Effector CD8-positive, alpha-beta T cell (primary cell): ENCODE measurements around the gene CELF2.
"Not testable (repeated sequence)": the region's sequence is repeated elsewhere in the genome, so short reads cannot be mapped to it uniquely, and the experiment has no call there.

Experiments used
- DNase-seq: peaks from one replicate; lab custom pipeline; 2025; lab: John Stamatoyannopoulos, UW

Gene CELF2

DNA sequence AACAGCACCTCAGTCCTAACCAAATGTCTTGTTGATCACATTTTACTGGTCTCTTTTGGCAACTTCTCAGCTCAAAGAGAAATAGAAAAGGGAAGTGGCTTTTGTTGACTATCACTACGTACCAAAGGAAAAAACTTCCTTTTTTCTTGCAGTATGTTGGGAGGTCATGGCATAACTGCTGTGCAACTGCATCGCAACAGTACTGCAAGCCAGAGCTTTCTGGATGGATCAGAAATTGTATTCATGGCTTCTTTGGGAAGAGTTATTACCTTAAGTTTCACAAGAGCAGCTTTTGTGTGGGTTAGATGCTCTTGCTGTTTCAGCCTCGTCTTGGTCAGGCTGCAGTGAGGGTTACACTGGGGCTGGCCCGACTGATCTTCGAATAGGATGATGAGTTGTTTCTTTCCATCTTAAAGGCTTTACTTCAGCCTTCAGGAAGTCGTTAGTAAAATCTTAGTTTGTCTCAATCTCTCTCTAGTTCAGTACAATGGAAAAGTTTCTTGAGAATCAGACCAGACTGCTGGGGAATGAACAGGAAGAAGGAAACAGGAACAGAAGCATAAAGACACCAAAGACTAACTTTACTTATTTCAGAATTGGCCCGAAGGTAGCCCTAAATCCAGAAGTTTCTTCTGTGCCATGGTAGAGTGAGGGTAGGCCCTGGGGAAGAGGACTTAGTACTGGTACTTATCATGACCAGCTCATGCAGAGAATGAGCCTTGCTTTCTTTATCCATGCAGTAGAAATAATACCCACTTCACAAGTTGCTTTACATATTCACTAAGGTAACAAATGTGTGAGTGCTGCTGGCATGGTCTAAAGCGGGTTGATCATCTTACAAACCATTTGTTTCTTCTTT is 153.6 kb downstream of the CELF2 start:
- DNase-seq = no peak

DNA sequence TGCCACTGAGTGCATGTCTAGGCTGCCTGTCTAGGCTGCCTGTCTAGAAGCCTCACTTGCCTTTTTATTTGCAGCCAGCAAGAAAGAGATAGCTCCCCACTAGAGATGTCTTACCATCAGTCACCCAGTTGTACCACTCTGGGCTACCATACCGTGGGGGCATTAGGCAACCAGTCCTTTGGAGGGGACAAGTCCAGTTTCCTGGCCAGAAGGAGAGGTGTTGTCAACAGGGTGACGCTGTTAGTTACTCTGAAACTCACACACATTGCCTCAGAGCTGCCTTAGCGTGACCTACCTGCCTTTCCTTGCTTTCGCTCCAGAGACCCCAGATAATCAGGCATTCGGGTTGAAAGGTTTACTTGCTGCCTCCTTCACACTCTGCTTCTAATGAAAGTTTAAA is 155.4 kb downstream of the CELF2 start:
- no peak for DNase-seq

GRCh38 chr10:11175823-11176243 is 158.2 kb downstream of the CELF2 start:
- no peak for DNase-seq

GRCh38 chr10:11176746-11177145 is 159.1 kb downstream of the CELF2 start:
- DNase-seq = no peak

DNA sequence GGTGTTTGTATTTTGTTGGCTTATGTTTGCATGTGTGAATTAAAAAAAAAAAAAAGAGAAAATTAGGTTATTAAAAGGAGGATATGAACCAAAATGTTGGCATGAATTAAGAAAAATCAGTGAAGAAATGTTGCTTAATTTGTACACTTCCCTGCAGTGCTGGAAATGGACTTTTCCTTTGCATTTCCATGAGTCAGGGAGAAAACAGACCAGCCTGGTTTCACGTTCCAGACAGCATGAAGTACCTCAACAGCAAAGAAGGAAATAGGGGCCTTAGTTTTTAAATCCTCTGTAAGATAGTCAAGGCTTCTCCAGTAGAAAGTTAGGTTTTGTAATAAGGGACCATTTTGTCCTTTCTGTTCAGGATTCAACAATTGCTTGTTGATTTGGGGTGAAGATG is 159.7 kb downstream of the CELF2 start:
- no peak for DNase-seq

DNA sequence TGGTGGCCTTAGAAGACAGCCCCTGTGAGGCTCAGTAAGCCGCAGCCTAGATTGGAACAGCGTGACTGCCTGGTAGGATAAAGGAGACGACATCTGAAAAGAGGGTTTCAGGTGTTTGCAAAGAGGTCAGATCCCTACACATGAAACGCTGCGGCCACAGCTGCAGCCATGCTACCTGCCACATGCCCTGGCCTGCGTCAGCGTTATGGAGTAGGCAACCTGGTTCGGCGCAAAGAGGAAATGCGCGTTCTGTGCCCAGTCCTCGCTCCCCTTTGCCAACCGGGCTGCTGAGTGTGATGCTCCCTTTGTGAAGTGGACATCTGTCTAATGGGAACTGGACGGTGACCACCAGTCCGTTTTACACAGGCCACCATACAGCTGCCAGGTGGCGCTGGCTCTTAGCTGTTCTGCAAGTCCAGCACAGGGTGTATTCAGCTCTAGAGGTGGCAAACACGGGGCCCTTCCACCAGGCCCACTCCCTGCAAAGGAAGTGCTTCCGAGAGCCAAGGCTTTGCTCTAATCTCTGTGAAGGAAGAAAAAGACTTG is 160.3 kb downstream of the CELF2 start:
- DNase-seq = no peak

DNA sequence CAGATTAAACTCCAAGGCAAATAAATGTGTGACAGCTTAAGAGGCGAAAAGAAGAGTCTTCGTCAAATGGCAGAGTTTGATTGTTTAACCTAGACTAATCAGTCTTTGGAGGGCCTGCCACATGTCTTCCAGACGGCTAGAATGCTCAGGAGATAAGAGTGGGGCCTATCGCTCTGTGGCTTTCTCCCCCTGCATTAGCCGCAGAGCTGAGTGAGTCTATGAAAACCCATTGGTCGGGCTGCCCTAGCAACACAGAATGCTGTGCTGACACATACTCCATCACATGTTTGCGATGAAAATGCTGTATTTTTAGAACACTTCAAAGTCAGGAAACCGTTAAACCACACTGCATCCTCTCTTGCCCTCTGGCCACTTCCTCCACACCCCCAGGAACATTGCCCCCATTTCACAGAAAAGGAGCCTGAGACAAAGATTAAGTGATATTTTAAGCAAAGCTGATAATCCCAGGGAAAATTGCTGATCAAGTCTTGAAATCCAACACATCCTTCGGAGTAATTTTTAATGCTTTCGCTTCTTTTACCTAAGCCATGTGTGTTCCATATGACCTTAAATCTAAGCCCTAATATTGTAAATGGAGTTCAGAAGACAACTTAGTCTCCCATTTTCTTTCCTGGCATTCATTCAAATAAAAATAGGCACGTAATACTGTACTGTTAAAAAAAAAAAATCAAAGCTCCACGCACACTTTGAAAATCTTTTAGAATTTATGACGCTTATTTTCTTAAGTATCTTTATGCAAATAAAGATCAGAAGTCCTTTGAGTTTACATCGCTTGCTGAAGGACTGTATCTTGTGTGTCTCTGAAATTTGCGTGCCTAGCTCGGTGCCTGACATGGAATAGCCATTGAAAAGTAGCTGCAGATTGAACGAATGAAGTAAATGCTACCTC is 161.2 kb downstream of the CELF2 start:
- DNase-seq = peak; percentile 71

- DNase-seq = no peak
Observed at GRCh38 chr10:11179516-11180105, 161.9 kb downstream of the CELF2 start.

DNA sequence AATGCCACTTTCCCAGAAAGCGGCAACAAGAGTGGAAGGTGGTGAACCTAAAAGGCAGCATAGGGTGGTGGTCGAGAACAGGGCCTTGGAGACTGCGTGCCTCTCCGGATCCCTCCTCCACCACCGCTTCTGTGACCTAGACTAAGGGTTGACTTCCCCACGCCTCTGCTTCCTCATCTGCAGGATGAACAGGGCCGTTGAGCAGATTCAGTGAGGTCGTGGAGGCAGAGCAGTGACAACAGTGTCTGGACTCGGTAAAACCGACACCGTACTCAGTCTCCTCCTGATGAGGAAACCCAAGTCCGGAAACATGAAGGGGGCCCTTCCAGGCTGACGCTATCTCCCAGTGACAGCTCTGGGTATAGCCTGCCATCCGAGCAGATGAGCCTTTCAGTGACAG is 162.6 kb downstream of the CELF2 start:
- DNase-seq = peak; percentile 24

- DNase-seq = no peak
Observed at GRCh38 chr10:11181978-11182377, 164.3 kb downstream of the CELF2 start.

DNA sequence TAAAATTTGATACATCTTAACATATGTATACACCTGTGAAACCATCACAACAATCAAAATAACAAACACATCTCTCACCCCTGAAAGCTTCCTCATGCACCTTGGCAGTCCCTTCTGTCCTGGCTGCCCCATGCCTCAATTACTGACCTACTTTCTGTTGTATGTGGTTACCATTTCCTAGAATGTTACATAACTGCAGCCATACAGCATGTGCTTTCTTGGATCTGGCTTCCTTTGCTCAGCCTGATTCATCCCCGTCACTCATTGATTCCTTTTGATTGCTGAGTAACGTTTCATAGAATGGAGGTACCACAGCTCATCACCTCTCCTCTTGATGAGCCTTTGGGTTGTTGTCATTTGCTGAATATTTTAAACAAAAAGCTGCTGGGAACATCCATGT is 165.3 kb downstream of the CELF2 start:
- no peak for DNase-seq

GRCh38 chr10:11184093-11184492 is 166.4 kb downstream of the CELF2 start:
- no peak for DNase-seq

DNA sequence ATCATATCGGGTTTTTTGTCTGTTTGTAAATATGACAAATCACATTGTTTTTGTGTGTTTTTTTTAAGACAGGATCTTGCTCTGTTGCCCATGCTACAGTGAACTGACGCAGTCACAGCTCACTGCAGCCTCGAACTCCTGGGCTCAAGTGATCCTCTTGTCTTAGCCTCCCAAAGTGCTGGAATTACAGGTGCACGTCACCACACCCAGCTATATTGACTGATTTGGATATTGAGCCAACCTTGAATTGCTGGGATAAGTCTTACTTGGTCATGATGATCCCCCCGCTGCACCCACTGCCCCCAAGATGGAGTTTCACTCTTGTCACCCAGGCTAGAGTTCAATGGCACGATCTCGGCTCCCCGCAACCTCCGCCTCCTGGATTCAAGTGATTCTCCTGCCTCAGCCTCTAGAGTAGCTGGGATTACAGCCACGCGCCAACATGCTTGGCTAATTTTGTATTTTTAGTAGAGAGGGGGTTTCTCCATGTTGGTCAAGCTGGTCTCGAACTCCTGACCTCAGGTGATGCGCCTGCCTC is 167.5 kb downstream of the CELF2 start:
- not testable (repeated sequence) for DNase-seq

DNA sequence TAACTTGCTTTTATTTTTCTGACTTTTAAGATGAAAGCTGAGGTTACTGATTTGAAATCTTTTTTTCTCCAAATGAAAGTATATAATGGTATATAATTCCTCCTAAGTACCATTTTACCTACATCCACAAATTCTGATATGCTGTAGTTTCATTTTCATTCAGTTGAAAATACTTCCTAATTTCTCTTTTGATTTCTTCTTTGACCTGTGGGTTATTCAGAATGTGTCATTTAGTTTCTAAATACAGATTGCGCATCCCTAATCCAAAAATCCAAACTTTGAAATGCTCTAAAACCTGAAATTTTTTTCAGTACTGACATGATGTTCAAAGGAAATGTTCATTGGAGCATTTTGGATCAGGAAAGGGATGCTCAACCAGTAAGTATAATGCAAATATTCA is 168.7 kb downstream of the CELF2 start:
- DNase-seq = no peak

GRCh38 chr10:11189582-11190376 is 172.1 kb downstream of the CELF2 start:
- DNase-seq = no peak

DNA sequence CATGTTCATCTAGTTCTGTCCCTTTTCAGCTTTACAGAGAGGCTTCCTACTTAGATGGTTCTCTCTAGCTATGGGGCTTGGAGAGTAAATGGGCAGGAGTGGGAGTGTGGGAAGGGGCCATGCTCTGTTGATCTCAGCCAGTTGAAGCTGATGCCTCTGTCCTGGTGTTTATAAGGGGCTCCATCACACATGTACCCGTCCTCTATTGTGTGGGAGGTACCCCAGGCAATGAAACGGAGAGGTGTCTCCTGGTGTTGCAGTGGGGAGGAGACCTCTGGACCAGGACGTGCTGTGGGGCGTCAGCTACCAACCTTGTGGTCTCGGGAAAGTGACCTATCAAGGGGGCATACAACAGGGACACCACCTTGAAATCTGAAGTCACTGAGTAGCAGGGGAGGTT is 173.5 kb downstream of the CELF2 start:
- DNase-seq = no peak

GRCh38 chr10:11191678-11192077 is 174.0 kb downstream of the CELF2 start:
- no peak for DNase-seq

DNA sequence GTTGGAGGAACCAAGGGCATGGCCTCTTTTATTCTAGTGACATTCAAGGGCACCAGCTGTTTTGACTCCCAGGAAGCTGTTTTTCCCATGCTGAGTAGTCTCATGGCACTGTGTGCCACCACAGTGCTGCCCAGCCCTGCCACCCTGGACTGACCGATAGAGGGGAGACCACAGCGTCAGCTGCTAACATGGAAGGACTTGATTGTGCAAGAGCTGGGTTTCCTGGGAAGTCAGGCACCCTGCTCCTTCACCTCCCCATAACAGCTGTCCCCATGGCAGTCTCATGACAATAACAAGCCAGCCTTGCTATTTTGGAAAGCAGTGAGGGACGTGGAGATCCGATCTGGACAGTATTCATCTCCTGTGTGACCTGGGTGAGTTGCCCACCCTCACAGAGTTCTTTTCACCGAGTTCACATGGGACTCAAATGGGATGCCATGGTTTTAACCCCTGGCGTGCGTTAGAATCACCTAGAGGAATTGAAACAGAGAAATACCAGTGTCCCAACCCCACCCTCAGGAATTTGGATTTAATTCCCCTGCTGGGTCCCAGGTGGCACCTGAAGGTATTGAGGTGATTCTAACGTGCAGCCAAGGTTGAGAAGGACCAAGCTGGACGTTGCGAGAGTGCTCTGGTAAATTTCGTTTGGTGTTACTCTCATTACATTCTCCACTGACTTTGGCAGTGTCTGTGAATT is 174.8 kb downstream of the CELF2 start:
- no peak for DNase-seq

- no peak for DNase-seq
Observed at GRCh38 chr10:11193001-11193551, 175.4 kb downstream of the CELF2 start.
